OCI-LY7 (cell line): ENCODE measurements around the gene DLGAP1.

Source experiments
- CTCF ChIP-seq: fragments of 200-600 bp; sonication (generic); conservative IDR thresholded peaks from 2 replicates; pipeline ENCODE4 v1.5.1; 2014; ENCODE audit warnings: mild to moderate bottlenecking, antibody characterized with exemption, low read length, moderate library complexity, mixed read lengths
- EZH2phosphoT487 ChIP-seq: fragments of 200-600 bp; sonication (generic); IDR thresholded peaks from 2 replicates; pipeline ENCODE4 v1.6.1; 2018; ENCODE audit warnings: low read depth, borderline replicate concordance, mild to moderate bottlenecking, mixed run types, antibody characterized with exemption, low read length, moderate library complexity, mixed read lengths

DNA sequence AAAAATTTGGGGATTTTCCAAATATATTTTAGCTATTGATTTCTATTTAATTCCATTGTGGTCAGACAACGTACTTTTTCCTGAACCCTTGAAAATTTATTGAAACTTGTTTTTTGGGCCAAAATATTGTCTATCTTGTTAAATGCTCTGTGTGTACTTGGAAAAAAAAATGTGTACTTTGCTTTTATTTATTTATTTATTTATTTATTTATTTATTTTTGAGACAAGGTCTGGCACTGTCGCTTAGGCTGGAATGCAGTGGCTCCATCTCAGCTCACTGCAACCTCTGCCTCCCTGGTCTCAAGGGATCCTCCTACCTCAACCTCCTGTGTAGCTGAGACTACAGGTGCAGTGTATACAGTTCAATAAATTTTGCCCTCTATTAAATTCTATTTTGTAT lies 910.6 kb downstream of the DLGAP1 start:
- TF ChIP-seq CTCF = no peak
- TF ChIP-seq EZH2phosphoT487 = no peak
